MCF 10A (cell line): ENCODE data around the gene DHCR24. TPM values are rescaled to one million over a fixed set of nuclear protein-coding genes. Genes with fewer than 3 reads are reported as not detected.

Experiments
- BruUV-seq: library from RNA; stranded (reverse); fragments of 400-500 nt; replicated peaks from 2 replicates; lab custom pipeline; 2021; lab: Mats Ljungman, UMichigan
- CTCF ChIA-PET: fragments of 300-600 bp; sonication (Branson Sonifier 250); formaldehyde crosslinking; extraction: SDS; loops from one replicate; lab custom pipeline; 2021; ENCODE audit warnings: antibody characterized with exemption, inconsistent platforms; lab: Yijun Ruan, JAX
- POLR2A ChIA-PET: fragments of 300-600, 350-650 bp; sonication (Branson Sonifier 250); formaldehyde crosslinking; extraction: SDS; loops from one replicate; lab custom pipeline; 2020; ENCODE audit warnings: antibody characterized with exemption, inconsistent platforms; lab: Yijun Ruan, JAX
- DNase-seq: peaks from one replicate; pipeline ENCODE4 v3.0.0-alpha.2; 2018; ENCODE audit not compliant: unreplicated experiment
- H3K27ac Mint-ChIP-seq: one replicate; pipeline ENCODE4 v1.8.0; 2022; ENCODE audit warnings: mild to moderate bottlenecking, low read depth, mixed read lengths; ENCODE audit not compliant: unreplicated experiment
- H3K27me3 Mint-ChIP-seq: one replicate; pipeline ENCODE4 v1.8.0; 2022; ENCODE audit warnings: mixed read lengths; ENCODE audit not compliant: insufficient read depth, unreplicated experiment
- H3K36me3 Mint-ChIP-seq: one replicate; pipeline ENCODE4 v1.8.0; 2022; ENCODE audit warnings: mild to moderate bottlenecking, moderate library complexity, mixed read lengths; ENCODE audit not compliant: insufficient read depth, unreplicated experiment
- H3K4me1 Mint-ChIP-seq: one replicate; pipeline ENCODE4 v1.8.0; 2022; ENCODE audit warnings: mixed read lengths; ENCODE audit not compliant: insufficient read depth, unreplicated experiment
- H3K4me3 Mint-ChIP-seq: one replicate; pipeline ENCODE4 v1.8.0; 2022; ENCODE audit warnings: mild to moderate bottlenecking, moderate library complexity, mixed read lengths; ENCODE audit not compliant: unreplicated experiment
- H3K9me3 Mint-ChIP-seq: one replicate; pipeline ENCODE4 v1.8.0; 2022; ENCODE audit warnings: mixed read lengths; ENCODE audit not compliant: unreplicated experiment
- intact Hi-C: fragments of 100-400 bp; cut with micrococcal nuclease; formaldehyde crosslinking; loops from 2 replicates; pipeline ENCODE4 v1.14.1; 2022
- total RNA-seq: library from RNA; stranded (reverse); gene quantifications from 2 replicates; pipeline ENCODE4 v1.2.3, GENCODE V29; 2022
- TF ChIP-seq, protein P1 (sequence below): fragments of 200-600 bp; IDR thresholded peaks from one replicate; pipeline ENCODE4 v1.8.0; 2022; ENCODE audit warnings: antibody characterized with exemption, mild to moderate bottlenecking; ENCODE audit not compliant: unreplicated experiment

The DHCR24 gene
- total RNA-seq, 1 experiment from 2014 or later = 135 TPM

DNA sequence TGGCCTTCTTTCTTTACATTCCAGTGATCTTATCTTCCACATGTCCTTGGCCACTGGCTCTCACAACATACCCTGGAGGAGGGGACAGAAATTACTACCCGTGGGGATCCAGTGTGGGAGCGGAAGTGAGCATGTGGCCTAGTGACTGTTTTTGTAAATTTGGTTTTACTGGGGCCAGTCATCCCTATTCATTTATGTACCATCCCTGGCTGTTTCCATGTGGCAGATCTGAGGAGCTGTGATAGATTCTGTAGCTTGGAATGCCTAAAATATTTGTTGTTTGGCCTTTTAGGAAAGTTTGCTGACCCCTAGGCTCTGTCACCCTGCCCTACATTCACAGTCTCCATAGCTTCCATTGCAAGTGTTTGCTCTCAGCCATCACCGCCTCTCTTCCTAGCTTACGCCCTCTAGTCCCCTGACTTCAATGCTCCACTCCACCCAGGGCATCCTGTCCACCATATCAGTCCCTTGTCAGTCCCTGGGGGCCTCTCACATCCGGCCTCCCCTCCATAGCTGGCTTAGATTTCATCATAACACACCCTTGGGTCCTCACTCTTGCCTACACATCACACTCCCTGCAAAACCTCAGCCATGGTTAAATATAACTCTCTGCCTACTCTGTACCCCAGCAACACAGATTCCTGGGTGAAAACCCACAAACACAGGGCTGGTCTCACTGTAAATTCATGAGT is 25.8 kb downstream of the DHCR24 start:
- peaks cover 80% of the 10 kb centered on the region for H3K36me3 Mint-ChIP-seq
- no peak for DNase-seq

DNA sequence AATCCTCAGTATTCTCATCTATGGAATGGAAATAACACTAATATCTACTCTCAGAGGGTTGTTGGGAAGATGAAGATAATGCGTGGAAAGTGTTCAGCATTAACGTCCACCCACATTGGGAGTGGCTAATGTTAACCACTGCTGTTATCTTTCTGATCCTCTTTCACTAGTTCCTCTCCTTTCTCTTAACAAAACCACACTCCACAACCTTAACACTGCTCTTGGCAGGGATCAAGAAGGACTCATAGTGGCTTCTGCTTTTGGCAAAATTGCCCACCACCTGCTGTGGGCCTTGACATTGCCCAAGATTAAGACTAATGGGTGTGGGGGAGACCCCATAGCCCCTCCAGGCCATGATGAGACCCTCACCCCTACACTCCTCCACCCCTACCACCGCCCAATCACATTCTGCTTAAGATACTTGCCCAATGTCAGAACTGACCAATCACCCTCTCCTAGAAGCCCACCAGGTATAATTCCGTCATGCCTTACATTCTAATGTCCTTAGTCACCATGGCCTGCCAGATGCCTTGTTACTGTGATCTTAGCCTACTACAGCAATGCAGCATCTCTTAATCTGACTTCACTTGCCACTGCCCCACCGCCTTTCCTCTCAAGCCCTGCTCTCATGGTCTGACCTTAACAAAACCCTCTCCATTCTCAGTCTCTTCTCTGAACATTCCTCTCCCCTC is 27.1 kb downstream of the DHCR24 start:
- no TSS peak for BruUV-seq
- no peak overlapping the region for H3K4me3 Mint-ChIP-seq
- no peak for DNase-seq
- H3K4me1 Mint-ChIP-seq = peaks cover 62% of the 10 kb centered on the region
- intact Hi-C loops = no loop called here
- POLR2A ChIA-PET = interaction anchor here (0.9 to 4.9 kb wide), 2 partner anchors 18 to 27 kb away, joined by 4 to 40 read pairs; partner anchors contain the start of gene DHCR24
- TF ChIP-seq, protein P1, sequence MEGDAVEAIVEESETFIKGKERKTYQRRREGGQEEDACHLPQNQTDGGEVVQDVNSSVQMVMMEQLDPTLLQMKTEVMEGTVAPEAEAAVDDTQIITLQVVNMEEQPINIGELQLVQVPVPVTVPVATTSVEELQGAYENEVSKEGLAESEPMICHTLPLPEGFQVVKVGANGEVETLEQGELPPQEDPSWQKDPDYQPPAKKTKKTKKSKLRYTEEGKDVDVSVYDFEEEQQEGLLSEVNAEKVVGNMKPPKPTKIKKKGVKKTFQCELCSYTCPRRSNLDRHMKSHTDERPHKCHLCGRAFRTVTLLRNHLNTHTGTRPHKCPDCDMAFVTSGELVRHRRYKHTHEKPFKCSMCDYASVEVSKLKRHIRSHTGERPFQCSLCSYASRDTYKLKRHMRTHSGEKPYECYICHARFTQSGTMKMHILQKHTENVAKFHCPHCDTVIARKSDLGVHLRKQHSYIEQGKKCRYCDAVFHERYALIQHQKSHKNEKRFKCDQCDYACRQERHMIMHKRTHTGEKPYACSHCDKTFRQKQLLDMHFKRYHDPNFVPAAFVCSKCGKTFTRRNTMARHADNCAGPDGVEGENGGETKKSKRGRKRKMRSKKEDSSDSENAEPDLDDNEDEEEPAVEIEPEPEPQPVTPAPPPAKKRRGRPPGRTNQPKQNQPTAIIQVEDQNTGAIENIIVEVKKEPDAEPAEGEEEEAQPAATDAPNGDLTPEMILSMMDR = no peak
- no peaks in the 10 kb centered on the region for H3K9me3 Mint-ChIP-seq
- peaks cover 93% of the 10 kb centered on the region for H3K36me3 Mint-ChIP-seq
- H3K27ac Mint-ChIP-seq = peak overlapping the region; percentile 76
- no peaks in the 10 kb centered on the region for H3K27me3 Mint-ChIP-seq
- CTCF ChIA-PET = interaction anchor here (0.7 kb wide), 1 partner anchor 154 kb away, joined by 3 read pairs; no protein-coding TSS in a partner anchor

More for the DNA sequence above, 25.8 kb downstream of the DHCR24 start:
- Mint-ChIP-seq H3K27ac (peak overlapping the region; percentile 76), H3K4me3 (no peak overlapping the region), H3K4me1 (peaks cover 63% of the 10 kb centered on the region), H3K9me3 (no peaks in the 10 kb centered on the region), H3K27me3 (no peaks in the 10 kb centered on the region)
- intact Hi-C loops = no loop called here
- POLR2A ChIA-PET = interaction anchor here (0.7 to 1.5 kb wide), 2 partner anchors 25 to 96 kb away, joined by 3 to 5 read pairs; partner anchors contain the start of gene DHCR24
- BruUV-seq = no TSS peak
- TF ChIP-seq, protein P1 = no peak
- CTCF ChIA-PET = interaction anchor here (0.6 to 0.7 kb wide), 3 partner anchors 84 to 663 kb away, joined by 3 to 4 read pairs (median 4); no protein-coding TSS in a partner anchor

GRCh38 chr1:54857746-54858561 is 29.0 kb downstream of the DHCR24 start:
- BruUV-seq = no TSS peak
- H3K4me1 Mint-ChIP-seq = peaks cover 53% of the 10 kb centered on the region
- peak; percentile 53 for DNase-seq
- H3K27me3 Mint-ChIP-seq = no peaks in the 10 kb centered on the region
- H3K4me3 Mint-ChIP-seq = no peak overlapping the region
- no peaks in the 10 kb centered on the region for H3K9me3 Mint-ChIP-seq
- intact Hi-C loops = loop anchor here (2.0 kb wide), 1 partner anchor 29 kb away; the partner anchor contains the start of gene DHCR24
- H3K27ac Mint-ChIP-seq = no peak overlapping the region
- POLR2A ChIA-PET = interaction anchor here (0.6 to 4.9 kb wide), 6 partner anchors 9 to 87 kb away, joined by 3 to 40 read pairs (median 3); partner anchors contain the start of gene DHCR24
- H3K36me3 Mint-ChIP-seq = peaks cover 95% of the 10 kb centered on the region
- TF ChIP-seq, protein P1 = no peak
- CTCF ChIA-PET = interaction anchor here (0.6 to 1.8 kb wide), 7 partner anchors 8 to 379 kb away, joined by 3 to 7 read pairs (median 3); no protein-coding TSS in a partner anchor
